GM18867 (cell line): ENCODE results near the gene ADSL.

Source experiments
- ATAC-seq: cut with Tn5 transposase; IDR thresholded peaks from one replicate; pipeline ENCODE4 v1.9.1; 2021; ENCODE audit warnings: mild to moderate bottlenecking, moderate library complexity; ENCODE audit not compliant: unreplicated experiment

Gene ADSL

GRCh38 chr22:40433416-40434090 is 87.3 kb downstream of the ADSL start:
- no peak for ATAC-seq

- ATAC-seq, result no peak
Measured at GRCh38 chr22:40434106-40434505, 87.8 kb downstream of the ADSL start.

- ATAC-seq, result no peak
Measured at GRCh38 chr22:40434745-40435144, 88.4 kb downstream of the ADSL start.

GRCh38 chr22:40436505-40437431 is 90.5 kb downstream of the ADSL start:
- ATAC-seq, result peak; percentile 63
